Stimulated activated CD8-positive, alpha-beta memory T cell treated with anti-CD3 and anti-CD28 coated beads, Interleukin-15, amount 100 ng/mL, for 24 hours (primary cell): Measurements from ENCODE around the gene MMD.

ENCODE experiments used
- DNase-seq: peaks from one replicate; pipeline ENCODE4 v3.0.0-alpha.2; 2020; ENCODE audit warnings: low read depth

MMD gene

GRCh38 chr17:55347341-55347740 is 74.3 kb downstream of the MMD start:
- no peak for DNase-seq

DNA sequence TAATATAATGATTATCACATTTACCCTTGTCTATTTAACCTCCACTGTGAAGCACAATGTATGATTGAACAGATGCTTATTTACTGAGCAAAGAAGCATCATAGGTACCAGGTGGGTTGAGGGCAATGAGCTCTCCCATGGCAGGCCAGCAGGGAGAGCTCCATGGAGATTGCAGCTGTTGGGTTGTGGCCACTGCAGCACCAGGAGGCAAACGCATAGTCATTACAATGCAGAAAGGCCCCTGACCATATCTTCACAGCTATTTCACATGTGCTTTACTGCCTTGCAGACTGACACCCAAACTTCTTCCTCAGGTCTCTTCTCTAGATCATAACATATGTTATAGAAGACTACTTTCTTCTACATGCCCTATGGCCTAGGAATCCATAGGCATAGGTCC is 75.0 kb downstream of the MMD start:
- no peak for DNase-seq

GRCh38 chr17:55345132-55345531 is 76.5 kb downstream of the MMD start:
- DNase-seq = no peak

GRCh38 chr17:55344514-55344997 is 77.1 kb downstream of the MMD start:
- DNase-seq = no peak

- DNase-seq = no peak
These were observed 77.6 kb downstream of the MMD start for GRCh38 chr17:55343900-55344513.

GRCh38 chr17:55342800-55343585 is 78.6 kb downstream of the MMD start:
- DNase-seq = no peak
